Mucosa of gallbladder (tissue), 1 donor: ENCODE measurements around the gene KCNQ2. TPM values are rescaled to one million over a fixed set of nuclear protein-coding genes. Genes with fewer than 3 reads are reported as not detected.

ENCODE experiments used
- DNase-seq: peaks from one replicate; pipeline ENCODE4 v3.0.0-alpha.2; 2020; ENCODE audit warnings: low spot score
- total RNA-seq: library from RNA; stranded (reverse); gene quantifications from one replicate; pipeline ENCODE4 v1.2.1, GENCODE V29; 2021
- donor health status: DM: no; HTN: no; CAD: no.

Gene KCNQ2
- total RNA-seq, 1 donor from 2014 or later: 0.46 TPM

DNA sequence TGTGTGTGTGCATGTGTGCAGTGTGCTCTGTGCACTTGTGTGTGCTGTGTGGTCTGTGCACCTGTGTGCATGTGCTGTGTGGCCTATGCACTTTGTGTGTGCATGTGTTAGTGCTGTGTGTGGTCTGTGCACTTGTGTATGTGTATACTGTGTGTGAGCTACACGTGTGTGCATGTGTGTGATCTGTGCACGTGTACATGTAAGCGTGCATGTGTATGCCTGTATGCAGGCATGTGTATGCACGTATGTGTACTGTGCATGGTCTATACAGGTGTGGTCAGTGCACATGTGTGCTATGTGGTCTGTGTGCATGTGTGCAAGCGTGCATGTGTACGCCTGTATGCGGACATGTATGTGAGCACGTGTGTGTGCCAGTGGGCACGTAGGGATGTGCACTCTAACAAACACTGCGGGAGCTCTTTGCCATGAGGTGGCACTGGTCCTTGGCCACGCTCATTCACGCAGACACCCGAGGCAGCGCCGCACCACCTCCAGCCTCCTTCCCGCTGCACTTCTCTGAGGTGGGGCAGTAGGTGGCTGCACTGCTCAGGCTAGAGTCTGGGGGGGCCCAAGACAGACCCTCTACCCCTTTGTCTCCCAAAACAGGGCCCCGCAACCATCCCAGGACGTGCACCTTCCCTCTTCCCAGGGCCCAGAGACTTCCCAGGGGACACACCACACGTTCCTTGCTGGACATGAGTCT lies 68.9 kb downstream of the KCNQ2 start:
- DNase-seq: no peak

DNA sequence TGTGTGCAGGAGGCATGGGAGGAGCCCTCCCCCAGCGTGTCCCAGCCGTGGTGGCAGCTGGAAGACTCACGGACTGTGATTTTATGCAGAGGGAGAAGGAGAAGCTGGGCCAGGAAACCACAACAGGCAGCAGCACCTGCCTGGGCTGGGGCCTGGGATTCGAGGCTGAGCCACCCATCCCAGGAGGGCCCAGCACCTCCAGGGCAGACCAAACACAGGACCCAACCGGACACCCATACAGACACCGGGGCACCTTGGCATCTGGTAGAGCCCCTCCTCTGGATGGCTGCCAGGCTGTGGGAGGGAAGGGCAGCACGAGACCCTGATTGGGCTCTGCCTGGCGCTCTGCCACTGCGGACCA lies 69.6 kb downstream of the KCNQ2 start:
- DNase-seq: no peak

- DNase-seq: no peak
Measured at GRCh38 chr20:63402181-63402859, 70.1 kb downstream of the KCNQ2 start.

- DNase-seq: no peak
Measured at GRCh38 chr20:63401384-63402110, 70.9 kb downstream of the KCNQ2 start.

DNA sequence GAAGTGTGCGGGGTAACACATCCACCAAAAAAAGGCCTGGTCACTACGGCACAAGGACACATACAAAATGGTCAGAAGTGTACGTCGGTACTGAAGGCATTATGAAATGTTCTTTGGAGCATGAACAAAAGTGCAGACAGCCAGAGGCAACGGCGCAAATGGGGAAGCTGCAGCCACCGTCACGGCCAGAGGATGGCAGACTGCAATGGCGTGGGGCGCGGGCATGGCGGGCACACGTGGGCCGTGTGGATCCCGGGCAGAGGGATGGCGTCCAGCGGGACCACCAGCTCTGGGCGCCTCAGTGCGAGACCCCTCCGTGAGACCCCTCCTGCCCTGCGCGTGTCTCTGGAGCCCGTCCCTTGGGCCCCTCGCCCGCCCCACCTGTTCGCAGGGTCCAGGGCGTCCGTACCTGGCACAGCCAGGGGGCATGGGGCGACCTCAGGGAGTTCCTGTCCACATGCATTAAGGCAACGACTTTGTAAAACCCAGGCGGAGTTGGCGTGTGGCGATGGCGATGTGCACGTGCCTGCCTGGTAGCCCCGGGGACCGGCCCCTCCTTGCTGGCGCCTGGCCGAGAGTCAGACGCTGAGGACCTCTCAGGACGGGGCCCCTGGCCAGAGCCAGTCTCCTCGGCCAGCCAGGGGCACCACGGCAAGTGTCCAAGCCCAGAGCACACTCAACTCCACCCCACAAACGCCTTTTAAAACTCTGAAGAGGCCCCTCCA lies 71.8 kb downstream of the KCNQ2 start:
- no peak for DNase-seq

- no peak for DNase-seq
Measured at GRCh38 chr20:63399596-63400375, 72.7 kb downstream of the KCNQ2 start.

DNA sequence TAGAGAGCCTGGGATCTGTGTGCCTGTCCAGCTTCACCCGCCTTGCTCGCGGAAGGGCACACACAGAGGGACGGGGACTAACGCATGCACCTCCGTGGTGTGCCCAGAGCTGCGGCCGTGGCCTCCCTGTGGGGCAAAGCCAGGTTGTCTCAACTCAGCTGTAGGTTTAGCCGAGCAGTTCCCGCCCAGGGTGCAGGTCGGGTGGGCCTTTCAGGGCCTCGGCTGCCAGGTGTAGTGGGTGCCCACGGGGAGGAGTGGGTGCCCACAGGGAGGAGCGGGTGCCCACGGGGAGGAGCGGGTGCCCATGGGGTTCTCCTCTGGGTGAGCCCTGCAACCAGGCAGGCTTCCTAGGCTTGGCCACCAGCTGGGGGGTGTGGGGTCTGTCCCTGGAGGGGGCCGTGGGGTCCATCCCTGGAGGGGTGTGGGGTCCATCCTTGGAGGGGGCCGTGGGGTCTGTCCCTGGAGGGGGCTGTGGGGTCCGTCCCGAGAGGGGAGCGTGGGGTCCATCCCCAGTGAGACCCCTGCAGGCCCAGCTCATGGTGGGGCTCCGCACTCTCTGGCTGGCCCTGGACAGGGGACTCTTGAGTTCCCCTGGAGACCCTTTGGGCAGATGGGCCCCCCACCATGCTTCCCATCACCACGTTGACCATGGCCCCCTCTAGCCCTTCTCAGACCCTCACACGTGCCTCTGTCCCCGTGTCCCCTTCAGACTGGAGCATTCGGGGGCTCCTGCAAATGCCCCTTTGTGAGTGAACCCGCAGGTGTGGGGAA lies 73.5 kb downstream of the KCNQ2 start:
- no peak for DNase-seq

- DNase-seq: no peak
Measured at GRCh38 chr20:63397946-63398450, 74.5 kb downstream of the KCNQ2 start.

DNA sequence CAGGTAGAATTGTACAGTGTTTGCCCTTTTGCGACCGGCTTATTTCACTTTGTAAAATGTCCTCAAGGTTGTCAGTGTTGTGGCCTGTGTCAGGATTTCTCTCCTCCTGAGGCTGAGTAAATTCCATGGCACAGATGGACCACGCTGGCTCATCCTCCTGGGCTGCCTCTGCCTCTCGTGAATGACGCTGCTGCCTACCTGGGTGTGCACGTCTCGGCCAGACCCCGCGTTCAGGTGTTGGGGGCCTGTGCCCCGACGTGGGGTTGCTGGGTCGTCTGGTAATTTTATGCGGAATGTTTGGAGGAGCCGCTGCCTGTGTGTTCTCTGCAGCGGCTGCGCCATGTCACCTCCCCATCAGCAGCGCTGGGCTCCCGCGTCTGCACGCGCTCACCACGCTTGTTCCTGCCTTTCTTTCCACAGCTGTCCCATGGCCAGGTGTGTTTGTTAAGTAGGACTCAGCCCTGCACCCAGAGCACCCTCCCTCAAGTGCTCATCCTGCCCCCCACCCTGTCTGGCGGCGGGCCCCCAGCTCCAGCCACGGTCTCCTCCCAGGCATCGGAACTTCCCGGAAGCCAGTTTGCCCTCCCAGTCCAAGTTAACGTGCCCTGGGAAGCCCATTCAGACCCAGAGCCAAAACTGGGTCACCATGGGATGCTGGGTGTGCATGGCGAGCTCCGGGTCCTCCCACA lies 75.2 kb downstream of the KCNQ2 start:
- DNase-seq: no peak

- DNase-seq: no peak
Measured at GRCh38 chr20:63396300-63396699, 76.2 kb downstream of the KCNQ2 start.

DNA sequence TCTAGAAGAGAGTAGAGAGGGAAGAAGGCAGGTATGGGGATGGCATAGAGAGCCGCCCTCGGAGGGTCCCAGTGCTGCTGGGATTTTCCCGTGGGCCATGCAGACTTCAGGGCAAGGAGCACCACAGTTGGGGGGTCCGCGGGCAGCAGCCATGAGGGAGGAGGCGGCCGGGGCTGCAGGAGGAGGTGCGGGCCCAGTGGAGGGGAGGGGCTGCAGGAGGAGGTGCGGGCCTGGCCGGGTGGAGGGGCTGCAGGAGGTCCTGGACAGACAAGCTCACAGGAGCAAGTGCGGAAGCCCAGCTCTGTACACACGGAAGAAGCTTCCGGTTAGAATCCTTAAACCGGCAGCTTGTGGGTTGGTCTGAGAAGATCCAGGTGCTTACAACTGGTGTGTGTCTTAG lies 76.7 kb downstream of the KCNQ2 start:
- no peak for DNase-seq

DNA sequence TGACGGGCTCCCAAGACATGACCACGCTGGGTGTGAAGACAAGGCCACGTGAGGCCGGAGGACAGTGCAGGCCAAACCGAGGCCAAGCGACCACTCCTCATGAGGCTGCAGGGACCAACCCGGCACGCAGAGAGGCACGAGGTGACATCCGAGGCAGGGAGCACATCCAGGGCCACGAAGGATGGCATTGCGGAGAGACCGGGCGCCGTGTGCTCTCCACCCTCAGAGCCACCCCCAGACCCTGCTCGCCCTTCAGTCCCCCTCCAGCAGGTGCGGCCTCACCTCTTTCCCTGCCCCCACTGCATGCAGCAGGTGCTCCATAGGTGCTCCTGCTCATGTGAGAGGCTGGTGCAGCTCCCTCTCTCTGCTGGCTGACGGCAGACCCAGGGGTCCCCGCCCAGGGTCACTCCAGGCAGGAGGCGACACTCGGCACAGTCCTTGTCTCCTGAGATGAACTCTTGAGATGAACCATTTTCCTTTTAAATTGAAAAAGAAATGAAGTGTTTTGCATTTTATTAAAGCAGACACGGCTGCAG lies 77.5 kb downstream of the KCNQ2 start:
- DNase-seq: no peak

GRCh38 chr20:63394069-63394919 lies 78.2 kb downstream of the KCNQ2 start:
- no peak for DNase-seq

DNA sequence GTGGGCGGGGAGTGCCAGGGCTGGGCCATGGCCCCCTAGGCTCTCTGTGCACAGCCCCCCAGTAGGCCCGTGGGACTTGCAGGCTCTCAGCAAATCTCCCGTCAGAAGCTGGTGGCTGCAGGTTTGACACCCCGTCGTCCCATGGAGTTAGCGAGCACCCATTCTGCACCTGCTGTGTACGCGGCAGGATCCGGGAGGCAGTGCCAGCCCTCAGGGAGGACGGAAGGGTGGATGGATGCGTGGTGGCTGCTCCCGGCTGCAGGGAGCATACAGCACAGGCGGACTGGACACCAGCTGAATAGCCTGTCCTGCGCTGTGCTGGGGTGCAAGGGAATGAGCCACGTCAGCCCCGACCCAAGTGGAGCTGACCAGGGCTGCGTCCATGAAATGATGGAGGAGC lies 78.9 kb downstream of the KCNQ2 start:
- no peak for DNase-seq

GRCh38 chr20:63392465-63393365 lies 79.7 kb downstream of the KCNQ2 start:
- DNase-seq: no peak

- no peak for DNase-seq
Measured at GRCh38 chr20:63387917-63388316, 84.5 kb downstream of the KCNQ2 start.

GRCh38 chr20:63387393-63387792 lies 85.1 kb downstream of the KCNQ2 start:
- DNase-seq: no peak

DNA sequence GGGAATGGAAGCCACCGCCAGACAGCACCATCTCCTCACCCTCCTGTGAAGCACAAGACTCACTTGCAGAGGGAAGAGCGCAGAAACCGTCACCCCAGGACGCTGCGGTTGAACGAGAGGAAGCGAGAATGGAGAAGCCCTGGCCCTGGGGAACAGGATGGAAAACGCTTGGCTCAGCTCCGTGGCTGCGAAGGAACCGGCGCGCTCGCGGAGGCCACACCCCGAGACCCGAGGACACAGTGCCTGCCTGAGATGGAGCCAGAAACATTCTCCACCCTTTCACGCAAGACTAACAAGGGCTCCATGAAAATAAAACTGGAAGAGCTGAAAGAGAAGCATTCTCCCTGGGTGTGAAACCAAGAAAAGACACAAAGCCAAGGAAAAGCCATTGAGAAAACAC lies 86.0 kb downstream of the KCNQ2 start:
- no peak for DNase-seq
